Measurements from ENCODE around the gene GRIK1. TPM values are rescaled to one million over a fixed set of nuclear protein-coding genes. Genes with fewer than 3 reads are reported as not detected.

The GRIK1 gene
- total and polyA plus RNA-seq, 2 experiments from 2014 or later: 0.05 TPM; not detected in 1

DNA sequence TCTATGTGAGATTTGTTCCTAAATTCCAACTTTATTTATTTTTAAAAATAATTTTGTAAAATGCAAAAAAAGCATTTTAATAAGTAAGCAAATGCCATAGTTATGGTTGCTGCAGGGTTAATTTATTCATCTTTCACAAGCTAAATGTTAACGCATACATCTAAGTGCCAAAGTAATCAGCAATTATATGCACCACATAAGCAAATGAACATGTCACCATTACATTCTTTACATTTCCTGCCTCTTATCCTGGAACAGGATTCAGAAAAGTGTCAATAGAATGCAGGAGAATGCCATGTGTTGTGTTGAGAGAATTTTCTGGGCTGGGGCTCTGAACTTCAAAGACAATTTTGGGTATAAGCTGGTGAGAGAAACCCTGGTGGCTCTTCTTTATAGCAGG lies 136.6 kb downstream of the GRIK1 start:
- no peak for DNase-seq (ENCODE audit: low read depth in 1 of 2, low spot score in 1 of 2)
- Histone ChIP-seq H3K9me3 (ENCODE audit: low read depth) (no peaks in the 10 kb centered on the region), H3K4me1 (ENCODE audit: low read depth) (no peaks in the 10 kb centered on the region), H3K4me3 (no peak overlapping the region), H3K27ac (no peak overlapping the region), H3K36me3 (no peaks in the 10 kb centered on the region), H3K27me3 (no peaks in the 10 kb centered on the region)
- TF ChIP-seq, protein P1, sequence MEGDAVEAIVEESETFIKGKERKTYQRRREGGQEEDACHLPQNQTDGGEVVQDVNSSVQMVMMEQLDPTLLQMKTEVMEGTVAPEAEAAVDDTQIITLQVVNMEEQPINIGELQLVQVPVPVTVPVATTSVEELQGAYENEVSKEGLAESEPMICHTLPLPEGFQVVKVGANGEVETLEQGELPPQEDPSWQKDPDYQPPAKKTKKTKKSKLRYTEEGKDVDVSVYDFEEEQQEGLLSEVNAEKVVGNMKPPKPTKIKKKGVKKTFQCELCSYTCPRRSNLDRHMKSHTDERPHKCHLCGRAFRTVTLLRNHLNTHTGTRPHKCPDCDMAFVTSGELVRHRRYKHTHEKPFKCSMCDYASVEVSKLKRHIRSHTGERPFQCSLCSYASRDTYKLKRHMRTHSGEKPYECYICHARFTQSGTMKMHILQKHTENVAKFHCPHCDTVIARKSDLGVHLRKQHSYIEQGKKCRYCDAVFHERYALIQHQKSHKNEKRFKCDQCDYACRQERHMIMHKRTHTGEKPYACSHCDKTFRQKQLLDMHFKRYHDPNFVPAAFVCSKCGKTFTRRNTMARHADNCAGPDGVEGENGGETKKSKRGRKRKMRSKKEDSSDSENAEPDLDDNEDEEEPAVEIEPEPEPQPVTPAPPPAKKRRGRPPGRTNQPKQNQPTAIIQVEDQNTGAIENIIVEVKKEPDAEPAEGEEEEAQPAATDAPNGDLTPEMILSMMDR (IDR thresholded peaks at IDR 0.05; ENCODE audit: low read depth, low read length): no peak

DNA sequence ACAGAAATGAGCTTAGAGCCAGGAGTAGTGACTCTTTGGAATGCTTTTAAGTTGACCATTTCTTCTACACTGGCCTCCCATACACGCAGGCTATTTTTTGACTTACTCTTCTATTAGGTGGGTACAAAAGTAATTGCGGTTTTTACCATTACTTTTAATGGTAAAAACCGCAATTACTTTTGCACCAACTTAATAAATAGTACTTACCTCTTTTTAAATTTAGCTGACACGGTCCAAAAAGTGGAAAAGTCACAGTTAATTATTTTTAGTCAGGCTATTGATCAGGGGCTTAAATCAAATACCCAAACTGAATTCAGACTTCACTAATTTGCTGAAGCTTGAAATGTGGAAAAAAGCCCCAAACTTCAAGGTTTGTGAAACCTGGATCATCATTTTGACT lies 138.7 kb downstream of the GRIK1 start:
- Histone ChIP-seq H3K27me3 (no peaks in the 10 kb centered on the region), H3K36me3 (no peaks in the 10 kb centered on the region), H3K4me1 (ENCODE audit: low read depth) (no peaks in the 10 kb centered on the region), H3K27ac (no peak overlapping the region), H3K4me3 (no peak overlapping the region), H3K9me3 (ENCODE audit: low read depth) (no peaks in the 10 kb centered on the region)
- DNase-seq (ENCODE audit: low read depth in 1 of 2, low spot score in 1 of 2): no peak
- TF ChIP-seq, protein P1 (IDR thresholded peaks at IDR 0.05; ENCODE audit: low read depth, low read length): no peak

DNA sequence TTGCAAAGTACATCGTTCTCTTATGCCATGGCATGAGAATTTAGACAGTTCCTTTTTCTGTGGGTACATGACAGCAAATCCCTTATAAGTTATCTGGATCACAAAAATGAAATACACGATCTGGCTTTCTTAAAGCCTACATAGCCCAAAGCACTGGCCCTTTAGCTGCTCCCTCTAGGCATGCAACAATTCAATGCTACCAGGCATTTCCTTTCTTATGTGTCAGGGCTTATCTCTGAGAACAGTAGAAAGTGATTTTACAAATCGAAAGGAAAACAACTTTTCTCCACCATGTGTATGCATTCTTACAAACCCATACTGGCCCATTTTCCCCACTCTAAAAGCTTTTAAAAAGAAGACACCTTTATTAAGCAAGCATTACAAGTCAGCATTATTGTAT lies 139.7 kb downstream of the GRIK1 start:
- TF ChIP-seq, protein P1 (IDR thresholded peaks at IDR 0.05; ENCODE audit: low read depth, low read length): no peak
- Histone ChIP-seq H3K4me3 (no peak overlapping the region), H3K27me3 (no peaks in the 10 kb centered on the region), H3K4me1 (ENCODE audit: low read depth) (no peaks in the 10 kb centered on the region), H3K36me3 (no peaks in the 10 kb centered on the region), H3K9me3 (ENCODE audit: low read depth) (no peaks in the 10 kb centered on the region), H3K27ac (no peak overlapping the region)
- DNase-seq (ENCODE audit: low read depth in 1 of 2, low spot score in 1 of 2): no peak

DNA sequence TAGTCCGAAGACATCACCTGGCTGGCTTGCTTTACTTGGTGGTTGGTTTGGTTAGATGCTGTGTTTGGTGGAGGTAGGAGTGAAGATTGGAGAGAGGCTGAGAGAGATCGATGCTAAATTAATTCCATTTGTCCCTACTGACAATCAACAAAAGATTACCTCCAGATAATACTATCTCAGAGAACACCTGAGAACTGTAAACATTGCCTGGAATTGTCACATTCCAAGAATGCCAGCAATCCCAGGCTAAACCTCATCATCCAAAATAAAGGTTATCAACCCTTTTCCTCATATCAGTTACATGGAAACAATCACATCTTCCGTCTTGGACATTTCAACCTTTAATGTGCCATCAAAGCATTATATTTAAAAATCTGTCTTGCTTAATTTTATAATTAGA lies 141.0 kb downstream of the GRIK1 start:
- no peaks in the 10 kb centered on the region for H3K4me1 ChIP-seq (ENCODE audit: low read depth)
- TF ChIP-seq, protein P1 (IDR thresholded peaks at IDR 0.05; ENCODE audit: low read depth, low read length): no peak
- H3K36me3 ChIP-seq: no peaks in the 10 kb centered on the region
- H3K9me3 ChIP-seq (ENCODE audit: low read depth): no peaks in the 10 kb centered on the region
- DNase-seq (ENCODE audit: low read depth in 1 of 2, low spot score in 1 of 2): no peak
- H3K27ac ChIP-seq: no peak overlapping the region
- no peaks in the 10 kb centered on the region for H3K27me3 ChIP-seq
- no peak overlapping the region for H3K4me3 ChIP-seq

DNA sequence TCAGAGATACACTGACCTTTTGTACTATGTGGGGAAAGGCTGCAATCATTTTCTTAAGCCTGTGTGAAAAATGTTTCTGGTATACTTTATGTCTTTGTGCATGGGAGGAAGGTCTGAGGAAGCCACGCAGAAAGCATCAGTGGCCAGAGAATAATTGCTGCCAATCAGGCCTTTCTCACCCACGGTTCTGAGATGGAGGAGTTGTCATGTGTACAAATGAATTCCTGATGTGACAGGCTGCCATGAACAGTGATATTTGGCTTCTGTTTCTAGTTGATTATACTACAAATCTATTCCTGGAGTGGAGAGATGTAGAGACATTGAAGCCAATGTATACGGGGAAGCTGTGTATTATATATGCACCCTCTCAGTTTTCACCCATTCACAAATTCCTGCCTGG lies 142.6 kb downstream of the GRIK1 start:
- Histone ChIP-seq H3K27ac (no peak overlapping the region), H3K36me3 (no peaks in the 10 kb centered on the region)

More for the DNA sequence above, 142.6 kb downstream of the GRIK1 start:
- Histone ChIP-seq H3K27me3 (no peaks in the 10 kb centered on the region), H3K4me1 (ENCODE audit: low read depth) (no peaks in the 10 kb centered on the region), H3K9me3 (ENCODE audit: low read depth) (no peaks in the 10 kb centered on the region), H3K4me3 (no peak overlapping the region)
- no peak for DNase-seq (ENCODE audit: low read depth in 1 of 2, low spot score in 1 of 2)
- TF ChIP-seq, protein P1 (IDR thresholded peaks at IDR 0.05; ENCODE audit: low read depth, low read length): no peak

Measured in cardiac muscle cell (in vitro differentiated cells and primary cell).